Ishikawa (cell line): ENCODE data around the gene HARS2.

Experiments used
- FOXM1 ChIP-seq: IDR thresholded peaks from 2 replicates; pipeline ENCODE4 v1.6.1; 2012; ENCODE audit warnings: low read depth, borderline replicate concordance
- RAD21 ChIP-seq: IDR thresholded peaks from 2 replicates; pipeline ENCODE4 v1.6.1; 2012; ENCODE audit warnings: low read depth
- TAF1 ChIP-seq: IDR thresholded peaks from 2 replicates; pipeline ENCODE4 v1.6.1; 2012; ENCODE audit warnings: low read depth, mild to moderate bottlenecking
- YY1 ChIP-seq: IDR thresholded peaks from 2 replicates; pipeline ENCODE4 v1.6.1; 2012; ENCODE audit warnings: low read depth

DNA sequence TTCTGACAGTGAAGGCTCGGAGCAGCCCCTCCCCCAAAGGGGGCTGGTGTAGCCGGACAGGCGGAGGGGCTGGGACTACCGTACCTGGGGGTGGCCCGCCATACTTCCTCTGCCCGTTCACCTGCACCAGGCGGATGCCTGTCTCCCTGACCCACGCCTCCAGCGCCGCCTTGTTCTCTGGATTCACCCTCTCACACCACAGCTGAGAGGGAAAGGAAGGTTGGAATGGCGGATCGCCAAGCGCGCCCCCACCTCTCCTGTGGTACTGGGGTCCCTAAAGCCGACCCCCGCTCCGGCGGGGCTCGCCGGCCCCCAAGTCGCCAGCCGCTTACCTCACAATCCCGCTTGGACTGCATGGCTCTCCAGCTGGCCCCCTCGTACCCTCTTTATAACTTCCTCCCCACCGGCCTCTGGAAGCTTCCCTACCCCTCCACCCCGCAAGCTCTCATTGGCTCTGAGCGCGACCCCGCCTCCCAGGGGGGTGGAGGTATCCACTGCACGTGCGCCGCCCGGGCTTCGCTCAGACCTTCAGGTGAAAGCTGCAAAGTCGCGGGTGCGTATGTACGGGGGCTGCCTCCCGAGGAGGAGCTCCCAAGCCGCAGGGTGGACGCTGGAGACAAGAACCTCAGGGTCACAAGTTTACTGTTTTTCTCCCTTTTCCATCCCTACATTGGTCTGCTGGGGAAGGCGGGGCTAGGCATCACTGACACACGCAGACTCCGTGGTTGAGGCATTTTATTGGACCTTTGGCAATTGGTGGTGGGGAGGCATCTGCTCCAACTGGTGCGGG is 17.9 kb upstream of the HARS2 start, which contains the start of gene DND1:
- TF ChIP-seq FOXM1, result no peak
- TF ChIP-seq TAF1, result no peak
- TF ChIP-seq YY1, result no peak
- TF ChIP-seq RAD21, result no peak
